Parathyroid adenoma (tissue), 2 donors: ENCODE data around the gene PGS1.

Experiments
- H2AFZ ChIP-seq: fragments of 300-600 bp; sonication (generic); one replicate; pipeline ENCODE4 v1.7.0; 2017; ENCODE audit warnings: antibody characterized with exemption, mild to moderate bottlenecking
- H3K27ac ChIP-seq: fragments of 300-600 bp; sonication (generic); one replicate; pipeline ENCODE4 v1.7.0; 2017
- H3K27me3 ChIP-seq: fragments of 300-600 bp; sonication (generic); one replicate; pipeline ENCODE4 v1.7.0; 2017; ENCODE audit warnings: low read length; ENCODE audit not compliant: control insufficient read depth, insufficient read depth
- H3K36me3 ChIP-seq: fragments of 300-600 bp; sonication (generic); one replicate; pipeline ENCODE4 v1.7.0; 2017; ENCODE audit warnings: low read length; ENCODE audit not compliant: control insufficient read depth, insufficient read depth
- H3K4me1 ChIP-seq: fragments of 300-600 bp; sonication (generic); one replicate; pipeline ENCODE4 v1.7.0; 2017; ENCODE audit warnings: control low read depth
- H3K4me2 ChIP-seq: fragments of 300-600 bp; sonication (generic); one replicate; pipeline ENCODE4 v1.7.0; 2017; ENCODE audit warnings: low read length
- H3K4me3 ChIP-seq: fragments of 300-600 bp; sonication (generic); one replicate; pipeline ENCODE4 v1.7.0; 2017; ENCODE audit warnings: low read depth, low read length
- H3K79me2 ChIP-seq: fragments of 300-600 bp; sonication (generic); one replicate; pipeline ENCODE4 v1.7.0; 2017; ENCODE audit warnings: control low read depth
- H3K9ac ChIP-seq: fragments of 300-600 bp; sonication (generic); one replicate; pipeline ENCODE4 v1.7.0; 2017; ENCODE audit warnings: mild to moderate bottlenecking
- H3K9me3 ChIP-seq: fragments of 300-600 bp; sonication (generic); one replicate; pipeline ENCODE4 v1.7.0; 2017; ENCODE audit warnings: low read length; ENCODE audit not compliant: control insufficient read depth
- TF ChIP-seq, protein P1 (sequence below): fragments of 300-600 bp; sonication (generic); IDR thresholded peaks from one replicate; pipeline ENCODE4 v1.7.0; 2017; ENCODE audit warnings: antibody characterized with exemption, mild to moderate bottlenecking
- donor health status: primary hyperparathyroidism.

PGS1 gene

GRCh38 chr17:78360371-78361224 is 17.9 kb upstream of the PGS1 start:
- H3K4me3 ChIP-seq: peak overlapping the region; percentile 57
- H3K79me2 ChIP-seq: no peaks in the 10 kb centered on the region
- H3K27ac ChIP-seq: peak overlapping the region; percentile 80
- H3K9me3 ChIP-seq: no peaks in the 10 kb centered on the region
- H3K27me3 ChIP-seq: no peaks in the 10 kb centered on the region
- H2AFZ ChIP-seq: peak overlapping the region; percentile 90
- TF ChIP-seq, protein P1, sequence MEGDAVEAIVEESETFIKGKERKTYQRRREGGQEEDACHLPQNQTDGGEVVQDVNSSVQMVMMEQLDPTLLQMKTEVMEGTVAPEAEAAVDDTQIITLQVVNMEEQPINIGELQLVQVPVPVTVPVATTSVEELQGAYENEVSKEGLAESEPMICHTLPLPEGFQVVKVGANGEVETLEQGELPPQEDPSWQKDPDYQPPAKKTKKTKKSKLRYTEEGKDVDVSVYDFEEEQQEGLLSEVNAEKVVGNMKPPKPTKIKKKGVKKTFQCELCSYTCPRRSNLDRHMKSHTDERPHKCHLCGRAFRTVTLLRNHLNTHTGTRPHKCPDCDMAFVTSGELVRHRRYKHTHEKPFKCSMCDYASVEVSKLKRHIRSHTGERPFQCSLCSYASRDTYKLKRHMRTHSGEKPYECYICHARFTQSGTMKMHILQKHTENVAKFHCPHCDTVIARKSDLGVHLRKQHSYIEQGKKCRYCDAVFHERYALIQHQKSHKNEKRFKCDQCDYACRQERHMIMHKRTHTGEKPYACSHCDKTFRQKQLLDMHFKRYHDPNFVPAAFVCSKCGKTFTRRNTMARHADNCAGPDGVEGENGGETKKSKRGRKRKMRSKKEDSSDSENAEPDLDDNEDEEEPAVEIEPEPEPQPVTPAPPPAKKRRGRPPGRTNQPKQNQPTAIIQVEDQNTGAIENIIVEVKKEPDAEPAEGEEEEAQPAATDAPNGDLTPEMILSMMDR: peak; percentile 96
- H3K4me1 ChIP-seq: no peaks in the 10 kb centered on the region
- H3K36me3 ChIP-seq: no peaks in the 10 kb centered on the region
- peak overlapping the region; percentile 83 for H3K9ac ChIP-seq
- H3K4me2 ChIP-seq: peak overlapping the region; percentile 91

- H3K9ac ChIP-seq: no peak overlapping the region
- no peaks in the 10 kb centered on the region for H3K27me3 ChIP-seq
- no peaks in the 10 kb centered on the region for H3K4me1 ChIP-seq
- no peaks in the 10 kb centered on the region for H3K36me3 ChIP-seq
- peak overlapping the region; percentile 90 for H2AFZ ChIP-seq
- H3K4me3 ChIP-seq: no peak overlapping the region
- no peak overlapping the region for H3K27ac ChIP-seq
- no peaks in the 10 kb centered on the region for H3K79me2 ChIP-seq
- H3K9me3 ChIP-seq: no peaks in the 10 kb centered on the region
- no peak overlapping the region for H3K4me2 ChIP-seq
- TF ChIP-seq, protein P1: no peak
Measured at GRCh38 chr17:78361225-78361701, 17.2 kb upstream of the PGS1 start.

- no peaks in the 10 kb centered on the region for H3K79me2 ChIP-seq
- H3K4me3 ChIP-seq: no peak overlapping the region
- no peaks in the 10 kb centered on the region for H3K36me3 ChIP-seq
- H3K4me1 ChIP-seq: no peaks in the 10 kb centered on the region
- H3K4me2 ChIP-seq: no peak overlapping the region
- H3K9ac ChIP-seq: no peak overlapping the region
- H3K9me3 ChIP-seq: no peaks in the 10 kb centered on the region
- H3K27me3 ChIP-seq: no peaks in the 10 kb centered on the region
- H2AFZ ChIP-seq: no peak overlapping the region
- TF ChIP-seq, protein P1: no peak
- no peak overlapping the region for H3K27ac ChIP-seq
Measured at GRCh38 chr17:78362232-78362631, 16.2 kb upstream of the PGS1 start.

GRCh38 chr17:78362671-78363070 is 15.8 kb upstream of the PGS1 start:
- H3K4me2 ChIP-seq: no peak overlapping the region
- H3K27me3 ChIP-seq: no peaks in the 10 kb centered on the region
- no peaks in the 10 kb centered on the region for H3K4me1 ChIP-seq
- no peak overlapping the region for H3K9ac ChIP-seq
- H3K36me3 ChIP-seq: no peaks in the 10 kb centered on the region
- TF ChIP-seq, protein P1: no peak
- no peak overlapping the region for H3K4me3 ChIP-seq
- no peaks in the 10 kb centered on the region for H3K79me2 ChIP-seq
- H3K9me3 ChIP-seq: no peaks in the 10 kb centered on the region
- no peak overlapping the region for H3K27ac ChIP-seq
- H2AFZ ChIP-seq: no peak overlapping the region
